GM18499 (cell line): ENCODE measurements around the gene CDK11B.

Source experiments
- ATAC-seq: cut with Tn5 transposase; IDR thresholded peaks from one replicate; pipeline ENCODE4 v1.9.1; 2021; ENCODE audit warnings: moderate number of reproducible peaks; ENCODE audit not compliant: insufficient read depth, unreplicated experiment

CDK11B gene

DNA sequence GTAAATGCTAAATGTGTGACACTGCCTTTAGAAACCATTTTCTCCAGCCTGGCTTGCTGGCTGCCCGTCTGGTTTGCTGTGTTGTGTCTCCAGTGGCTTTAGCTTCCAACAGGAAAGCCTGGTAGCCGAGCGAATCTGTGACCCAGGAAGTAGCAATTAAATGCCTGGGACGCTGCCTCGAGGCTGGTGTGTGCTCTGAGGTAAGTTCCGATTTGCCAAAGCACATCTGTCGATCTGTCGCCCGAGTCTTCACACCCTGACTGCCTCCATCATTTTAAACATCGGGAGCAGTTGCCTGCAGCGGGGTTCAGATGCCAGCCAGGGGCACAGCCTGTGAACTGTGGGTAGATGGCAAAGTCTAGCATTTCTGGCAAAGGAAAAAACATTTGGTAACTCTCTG, 41.3 kb downstream of the CDK11B start:
- ATAC-seq, result no peak

DNA sequence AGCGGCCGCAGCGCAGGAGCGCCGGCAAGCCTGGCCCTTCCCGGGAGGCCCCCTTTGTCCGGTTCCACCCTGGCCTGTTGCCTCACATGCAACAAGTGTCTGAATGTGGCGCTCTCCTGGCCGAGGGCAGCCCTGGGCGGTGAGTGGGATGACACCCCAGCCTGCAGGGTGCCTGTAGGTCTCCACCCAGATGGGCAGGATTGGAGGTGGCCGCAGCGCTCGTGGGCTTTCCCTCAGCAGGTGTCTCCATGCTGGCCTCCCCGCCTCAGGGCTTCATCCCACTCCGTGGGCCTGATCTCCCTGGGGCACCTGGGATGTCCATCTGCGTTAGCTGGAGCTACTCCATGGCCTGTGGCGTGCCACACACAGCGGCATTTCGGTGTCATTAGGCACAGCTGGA, 42.0 kb downstream of the CDK11B start:
- ATAC-seq, result no peak

- ATAC-seq, result no peak
These were observed 42.6 kb downstream of the CDK11B start for GRCh38 chr1:1616045-1616790.

DNA sequence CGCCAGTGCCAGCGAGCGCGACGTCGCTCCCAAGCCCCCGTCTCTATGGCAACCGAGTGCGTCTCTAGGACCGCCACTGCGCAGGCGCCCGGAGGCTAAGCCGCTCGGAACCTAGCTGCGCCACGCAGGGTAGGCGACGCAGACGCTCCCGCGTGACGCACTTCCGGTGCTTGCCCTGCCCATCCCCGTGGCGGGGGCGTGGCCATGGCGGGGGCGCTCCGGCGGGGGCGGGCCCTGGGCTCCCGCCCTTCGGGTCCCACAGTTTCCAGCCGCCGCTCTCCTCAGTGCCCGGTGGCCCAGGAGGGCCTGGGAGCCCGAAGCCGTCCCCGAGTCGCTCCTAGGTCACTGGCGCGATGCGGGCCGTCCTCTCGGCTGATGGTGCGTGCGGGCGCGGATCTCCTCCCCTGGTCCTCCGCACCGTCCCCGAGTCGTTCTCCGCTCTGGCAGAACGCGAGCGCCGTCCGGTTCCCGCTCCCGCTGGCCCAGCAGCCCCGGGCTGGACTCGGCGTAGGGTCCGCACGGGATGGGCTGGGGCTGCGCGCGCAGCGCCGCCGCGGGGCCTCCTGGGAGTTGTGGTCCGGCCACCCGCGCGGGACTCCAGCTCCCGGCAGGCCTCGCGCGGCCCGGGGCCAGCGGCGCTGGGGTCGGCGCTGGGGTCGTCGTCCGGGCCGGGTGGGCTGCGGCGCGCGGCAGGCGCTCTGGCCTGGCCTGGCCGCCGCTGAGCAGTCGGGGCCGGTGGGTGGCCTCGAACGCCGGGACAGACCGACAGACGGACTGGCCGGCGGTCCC, 43.4 kb downstream of the CDK11B start, which contains the start of gene MIB2:
Gene MIB2, plus strand, starts transcription at position 245 of the 789 bp plus-strand sequence. CDS start 7,953 bp downstream, outside the sequence.
- ATAC-seq, result peak; percentile 47

GRCh38 chr1:1614954-1615255, 43.9 kb downstream of the CDK11B start:
- ATAC-seq, result no peak

- ATAC-seq, result peak; percentile 7
These were observed 44.4 kb downstream of the CDK11B start for GRCh38 chr1:1614204-1614953.

DNA sequence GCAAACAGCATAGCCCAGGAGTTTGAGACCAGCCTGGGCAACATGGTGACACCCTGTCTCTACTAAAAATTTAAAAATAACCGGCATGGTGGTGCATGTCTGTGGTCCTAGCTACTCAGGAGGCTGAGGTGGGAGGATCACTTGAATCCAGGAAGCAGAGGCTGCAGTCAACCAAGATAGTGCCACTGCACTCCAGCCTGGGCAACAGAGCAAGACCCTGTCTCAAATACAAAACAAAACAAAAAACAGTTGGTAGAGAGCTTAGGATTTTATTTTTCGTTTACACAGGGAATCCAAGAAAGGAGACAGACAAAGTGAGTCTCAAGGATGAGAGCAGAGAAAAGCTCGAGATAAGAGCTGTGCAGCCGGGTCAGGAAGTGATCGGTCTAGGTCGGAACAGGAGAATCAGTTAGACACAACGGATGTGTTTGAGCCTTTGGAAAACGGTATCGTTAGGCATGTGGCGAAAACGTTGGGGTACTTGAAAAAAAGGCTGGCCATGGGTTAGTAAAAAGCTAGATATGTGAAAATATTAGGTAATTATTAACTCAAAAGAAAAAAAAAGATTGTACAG, 45.2 kb downstream of the CDK11B start:
- ATAC-seq, result no peak

- ATAC-seq, result no peak
These were observed 46.8 kb downstream of the CDK11B start for GRCh38 chr1:1612104-1612400.

- no peak for ATAC-seq
These were observed 48.0 kb downstream of the CDK11B start for GRCh38 chr1:1610796-1611195.

DNA sequence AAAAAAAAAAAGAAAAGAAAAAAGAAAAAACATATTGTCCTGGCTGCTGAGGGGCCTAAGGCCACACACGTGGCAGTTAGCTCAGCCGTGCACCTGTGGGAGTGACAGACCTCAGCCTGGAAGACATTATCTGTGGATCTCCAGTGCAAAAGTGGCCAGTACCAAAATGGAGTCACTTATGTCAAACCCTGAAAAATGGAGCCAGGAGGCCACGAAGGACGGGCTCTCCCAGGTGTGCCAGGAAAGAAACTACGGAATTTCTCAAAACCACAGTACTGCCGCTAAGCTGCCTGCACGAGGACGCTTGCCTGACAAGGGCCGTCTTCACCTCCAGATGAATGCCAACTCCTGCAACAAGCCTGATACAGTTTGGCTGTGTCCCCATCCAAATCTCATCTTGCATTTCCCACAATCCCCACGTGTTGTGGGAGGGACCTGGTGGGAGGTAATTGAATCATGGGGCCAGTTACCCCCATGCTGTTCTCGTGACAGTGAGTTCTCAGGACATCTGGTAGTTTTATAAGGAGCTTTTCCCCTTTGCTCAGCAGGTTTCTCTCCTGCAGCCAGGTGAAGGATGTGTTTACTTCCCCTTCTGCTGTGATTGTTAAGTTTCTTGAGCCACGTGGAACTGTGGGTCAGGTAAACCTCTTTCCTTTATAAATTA, 48.9 kb downstream of the CDK11B start:
- no peak for ATAC-seq

GRCh38 chr1:1606232-1606631, 52.6 kb downstream of the CDK11B start:
- ATAC-seq, result no peak

GRCh38 chr1:1605724-1606123, 53.1 kb downstream of the CDK11B start:
- ATAC-seq, result no peak

DNA sequence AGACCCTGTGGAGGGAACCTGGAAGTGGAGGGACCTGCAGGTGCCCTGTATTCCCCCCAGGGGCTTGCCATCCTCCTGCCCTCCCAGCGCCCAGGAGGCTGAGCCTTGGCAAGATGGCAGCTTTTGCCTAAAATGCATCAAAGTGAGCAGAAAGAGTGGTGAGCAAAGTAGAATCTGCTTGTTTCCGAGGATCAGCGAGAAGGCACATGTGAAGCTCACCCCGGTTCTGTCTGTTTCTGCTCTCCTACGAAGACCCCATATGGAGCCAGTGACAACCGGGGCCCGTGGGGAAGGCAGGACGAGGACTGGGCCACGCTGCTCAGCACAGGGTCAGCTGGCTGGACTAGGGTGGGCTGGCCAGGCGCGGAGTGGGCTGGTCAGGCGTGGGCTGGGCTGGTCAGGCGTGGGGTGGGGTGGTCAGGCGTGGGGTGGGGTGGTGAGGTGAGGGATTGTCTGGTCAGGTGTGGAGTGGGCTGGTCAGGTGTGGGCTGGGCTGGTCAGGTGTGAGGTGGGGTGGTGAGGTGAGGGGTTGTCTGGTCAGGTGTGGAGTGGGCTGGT, 53.7 kb downstream of the CDK11B start:
- no peak for ATAC-seq

GRCh38 chr1:1604374-1605033, 54.3 kb downstream of the CDK11B start:
- ATAC-seq, result no peak

DNA sequence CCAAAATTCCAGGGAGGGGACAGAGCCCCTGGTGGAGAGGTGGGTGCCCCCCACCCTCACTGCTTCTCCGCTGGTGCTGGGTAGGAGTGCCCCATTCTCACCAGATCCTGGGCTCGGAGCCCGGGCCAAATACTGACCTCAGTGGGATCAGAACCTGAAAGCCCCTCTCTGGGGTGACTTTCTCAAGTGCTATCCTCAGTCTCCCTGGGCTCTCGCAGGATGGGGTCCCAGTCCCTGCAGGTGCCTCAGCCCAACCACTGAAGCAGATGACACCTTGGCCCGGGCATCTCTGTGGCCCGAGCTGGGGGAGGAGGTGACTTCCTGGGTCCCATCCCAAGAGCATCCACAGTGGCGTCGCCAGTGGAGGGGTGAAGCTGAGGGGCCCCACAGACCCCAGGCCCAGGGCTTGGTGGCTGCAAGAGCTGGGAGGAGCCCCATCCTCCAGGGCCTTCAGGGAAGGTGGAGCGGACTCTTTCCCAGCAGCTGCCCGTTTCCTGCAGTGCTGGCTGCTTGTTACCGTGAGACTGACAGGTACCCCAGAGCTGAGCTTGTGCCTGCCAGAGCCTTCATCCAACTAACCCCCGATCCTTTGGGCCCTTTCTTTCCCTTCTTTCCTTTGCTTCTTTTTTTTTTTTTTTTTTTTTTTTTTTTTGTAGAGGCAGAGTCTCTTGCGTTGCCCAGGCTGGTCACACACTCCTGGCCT, 55.0 kb downstream of the CDK11B start:
- ATAC-seq, result no peak

DNA sequence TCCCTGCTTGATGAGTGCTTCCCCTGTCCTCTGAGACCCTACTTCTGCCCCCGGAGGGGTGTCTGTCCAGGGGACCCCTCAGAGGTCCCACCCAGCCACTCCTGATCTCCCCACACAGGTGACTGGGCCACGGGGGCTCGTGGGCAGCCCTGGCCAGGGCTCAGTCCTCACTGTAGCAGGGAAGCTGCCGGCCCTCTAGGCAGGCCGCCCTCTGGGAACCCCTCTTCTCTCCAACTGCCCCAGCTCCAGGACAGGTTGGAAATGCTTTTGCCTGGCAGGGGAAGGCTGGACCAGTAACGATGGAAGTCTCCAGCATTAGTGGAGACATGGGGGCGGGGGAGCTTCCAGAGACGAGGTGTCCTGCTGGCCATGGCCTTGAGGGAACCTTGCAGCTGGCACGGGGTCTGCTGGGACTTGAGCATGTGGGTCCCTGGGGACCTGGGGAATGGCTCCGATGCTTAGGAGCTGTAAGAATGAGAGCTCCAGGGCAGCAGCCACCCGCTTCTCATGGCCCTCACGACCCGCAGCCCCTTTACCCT, 55.8 kb downstream of the CDK11B start:
- ATAC-seq, result no peak

- ATAC-seq, result no peak
These were observed 56.4 kb downstream of the CDK11B start for GRCh38 chr1:1602304-1602967.

DNA sequence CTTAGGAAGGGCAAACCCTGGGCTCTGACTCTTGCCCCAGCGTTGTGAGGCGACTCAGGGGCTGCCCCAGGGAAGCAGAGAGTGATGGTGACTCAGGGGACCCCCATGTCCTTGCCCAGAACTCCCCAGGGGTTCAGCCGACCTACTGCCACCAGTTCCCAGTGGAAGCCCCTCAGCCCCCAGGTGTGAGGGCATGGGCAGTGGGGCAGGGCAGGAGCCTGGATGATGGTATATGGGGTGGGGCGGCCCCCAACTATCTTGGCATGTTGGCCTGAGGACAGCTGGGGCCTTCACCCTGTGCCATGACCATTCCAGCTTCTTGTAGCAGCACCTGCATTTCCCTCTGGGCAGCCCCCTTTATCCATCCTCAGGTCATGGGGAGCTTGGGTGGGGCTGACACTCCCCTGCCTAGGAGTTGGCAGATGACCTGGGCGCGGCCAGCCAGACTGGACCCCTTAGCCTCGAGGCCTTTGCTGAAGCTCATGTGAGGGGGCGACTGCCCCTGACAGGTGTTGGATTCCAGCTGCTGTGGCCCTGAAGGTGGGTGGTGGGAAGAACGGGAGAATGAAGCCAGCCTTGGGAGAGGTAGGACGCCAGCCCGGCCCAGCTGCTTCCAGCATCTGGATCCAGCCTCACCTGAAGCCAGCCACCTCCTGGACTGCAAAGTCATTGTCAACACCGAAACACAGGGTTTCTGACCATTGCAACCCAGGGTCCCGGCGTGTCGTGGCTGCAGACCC, 57.1 kb downstream of the CDK11B start:
- ATAC-seq, result no peak
